HG03521 (cell line): ENCODE data around the gene MED12.

Source experiments
- ATAC-seq: cut with Tn5 transposase; IDR thresholded peaks from one replicate; pipeline ENCODE4 v1.9.1; 2021; ENCODE audit warnings: mild to moderate bottlenecking, moderate library complexity; ENCODE audit not compliant: unreplicated experiment

Gene MED12

GRCh38 chrX:71191248-71191647, 72.9 kb downstream of the MED12 start:
- ATAC-seq = no peak
